HCT116 (cell line): Measurements from ENCODE around the gene PROX2. TPM values are rescaled to one million over a fixed set of nuclear protein-coding genes. Genes with fewer than 3 reads are reported as not detected.

Experiments used
- ATAC-seq: fragments of 200-7000 bp; cut with Tn5 transposase; 2 replicates; pipeline ENCODE4 v1.9.1; 2020; ENCODE audit warnings: mild to moderate bottlenecking, moderate library complexity
- BruUV-seq: library from RNA; stranded (reverse); fragments of 400-500 nt; replicated peaks from 2 replicates; lab custom pipeline; 2021; lab: Mats Ljungman, UMichigan
- CTCF ChIA-PET: fragments of 300-600 bp; sonication (Branson Sonifier 250); formaldehyde crosslinking; loops from one replicate; lab custom pipeline; 2021; ENCODE audit warnings: antibody characterized with exemption; lab: Charles Lee
- POLR2A ChIA-PET: fragments of 300-600, 350-600 bp; sonication (Branson Sonifier 250); formaldehyde crosslinking; loops from one replicate; lab custom pipeline; 2021; ENCODE audit warnings: antibody characterized with exemption; lab: Charles Lee
- RAD21 ChIA-PET, 2 experiments: fragments of 300-600 bp; sonication (Branson Sonifier 250); formaldehyde crosslinking; loops; one replicate each; lab custom pipeline; 2023; ENCODE audit warnings: low total read pairs in 2 of 2; ENCODE audit not compliant: uncharacterized antibody in 2 of 2, unreplicated experiment in 2 of 2, low non-redundant PET in 1 of 2; lab: Charles Lee
- DNase-seq: peaks from one replicate; pipeline ENCODE4 v3.0.0-alpha.2; 2010; ENCODE audit warnings: low read depth, low spot score
- H2AFZ ChIP-seq: fragments of 200-600 bp; shearing (Covaris generic), sonication (generic); 2 replicates; pipeline ENCODE4 v1.6.1; 2017; ENCODE audit warnings: low read depth, mixed run types, mixed read lengths, antibody characterized with exemption, low read length; ENCODE audit not compliant: poor library complexity, severe bottlenecking
- H3K27ac ChIP-seq: 2 replicates; pipeline ENCODE4 v1.5.1; 2012; ENCODE audit warnings: low read depth, low read length
- H3K27me3 ChIP-seq: fragments of 200-600 bp; sonication (generic); 2 replicates; pipeline ENCODE4 v1.6.1; 2016; ENCODE audit warnings: mixed run types, low read length, mixed read lengths; ENCODE audit not compliant: insufficient read depth
- H3K36me3 ChIP-seq, 2 experiments: fragments of 200-500 bp in 1 of 2; fragments of 200-600 bp in 1 of 2; sonication (Bioruptor generic) in 1 of 2; sonication (generic) in 1 of 2; 2 replicates each; pipeline versions ENCODE4 v1.5.1 to v1.6.1; 2014 to 2016; ENCODE audit warnings: low read length in 2 of 2, inconsistent platforms in 1 of 2, mixed read lengths in 1 of 2, mixed run types in 1 of 2; ENCODE audit not compliant: insufficient read depth in 2 of 2, control insufficient read depth in 1 of 2
- H3K4me1 ChIP-seq, 2 experiments: fragments of 200-600 bp in 1 of 2; sonication (generic) in 1 of 2; 2 replicates each; pipeline versions ENCODE4 v1.5.1 to v1.6.1; 2012 to 2017; ENCODE audit warnings: low read length in 2 of 2, inconsistent platforms in 1 of 2, mild to moderate bottlenecking in 1 of 2, mixed read lengths in 1 of 2, mixed run types in 1 of 2, moderate library complexity in 1 of 2; ENCODE audit not compliant: insufficient read depth in 2 of 2, control insufficient read depth in 1 of 2
- H3K4me2 ChIP-seq: fragments of 200-600 bp; sonication (generic); 2 replicates; pipeline ENCODE4 v1.6.1; 2017; ENCODE audit warnings: mixed run types, low read length, mixed read lengths
- H3K4me3 ChIP-seq, 2 experiments: fragments of 200-600 bp in 1 of 2; sonication (generic) in 1 of 2; replicated peaks in 1 of 2; 2 replicates each; pipeline ENCODE4 v1.5.1; 2011 to 2016; ENCODE audit warnings: low read length in 2 of 2, control low read depth in 1 of 2, low read depth in 1 of 2, mild to moderate bottlenecking in 1 of 2, mixed read lengths in 1 of 2, mixed run types in 1 of 2
- H3K79me2 ChIP-seq: fragments of 200-600 bp; sonication (generic); 2 replicates; pipeline ENCODE4 v1.6.1; 2017; ENCODE audit warnings: mild to moderate bottlenecking, mixed run types, low read length, moderate library complexity, mixed read lengths; ENCODE audit not compliant: insufficient read depth
- H3K9ac ChIP-seq: fragments of 200-600 bp; sonication (generic); 2 replicates; pipeline ENCODE4 v1.6.1; 2016; ENCODE audit warnings: low read length, mixed read lengths
- H3K9me2 ChIP-seq: fragments of 200-600 bp; sonication (generic), shearing (Covaris generic); 2 replicates; pipeline ENCODE4 v1.6.1; 2017; ENCODE audit warnings: mixed run types, mild to moderate bottlenecking, moderate library complexity; ENCODE audit not compliant: insufficient read depth
- H3K9me3 ChIP-seq, 2 experiments: fragments of 200-500 bp in 1 of 2; fragments of 200-600 bp in 1 of 2; sonication (Bioruptor generic) in 1 of 2; sonication (generic) in 1 of 2; 2 replicates each; pipeline ENCODE4 v1.6.1; 2014 to 2017; ENCODE audit warnings: low read length in 2 of 2, mixed read lengths in 2 of 2, inconsistent platforms in 1 of 2, low read depth in 1 of 2, mild to moderate bottlenecking in 1 of 2, mixed run types in 1 of 2, moderate library complexity in 1 of 2; ENCODE audit not compliant: control insufficient read depth in 1 of 2, insufficient read depth in 1 of 2
- H4K20me1 ChIP-seq: fragments of 200-600 bp; sonication (generic), shearing (Covaris generic); 2 replicates; pipeline ENCODE4 v1.6.1; 2017; ENCODE audit warnings: mixed run types, mild to moderate bottlenecking, moderate library complexity; ENCODE audit not compliant: insufficient read depth
- CBX3 ChIP-seq: IDR thresholded peaks from 2 replicates; pipeline ENCODE4 v1.6.1; 2012; ENCODE audit warnings: low read depth
- CEBPB ChIP-seq: IDR thresholded peaks from 2 replicates; pipeline ENCODE4 v1.6.1; 2012; ENCODE audit warnings: low read depth
- CTCF ChIP-seq, 3 experiments: fragments of 200-600 bp in 1 of 3; sonication (generic) in 1 of 3; IDR thresholded peaks in 2 of 3; conservative IDR thresholded peaks in 1 of 3; 2 replicates each; pipeline ENCODE4 v1.5.1; 2012 to 2017; ENCODE audit warnings: low read depth in 2 of 3, low read length in 2 of 3, antibody characterized with exemption in 1 of 3, borderline replicate concordance in 1 of 3, control low read depth in 1 of 3, mild to moderate bottlenecking in 1 of 3, mixed read lengths in 1 of 3, mixed run types in 1 of 3, moderate library complexity in 1 of 3; ENCODE audit not compliant: insufficient read depth in 1 of 3
- EGR1 ChIP-seq: IDR thresholded peaks from 2 replicates; pipeline ENCODE4 v1.6.1; 2012; ENCODE audit warnings: low read depth
- ELF1 ChIP-seq: IDR thresholded peaks from 2 replicates; pipeline ENCODE4 v1.6.1; 2012; ENCODE audit warnings: low read depth, borderline replicate concordance
- EZH2 ChIP-seq: fragments of 200-600 bp; sonication (generic); IDR thresholded peaks from 2 replicates; pipeline ENCODE4 v1.6.1; 2017; ENCODE audit warnings: antibody characterized with exemption, mixed run types
- FOSL1 ChIP-seq: IDR thresholded peaks from 2 replicates; pipeline ENCODE4 v1.6.1; 2012; ENCODE audit warnings: low read depth
- JUND ChIP-seq: IDR thresholded peaks from 2 replicates; pipeline ENCODE4 v1.6.1; 2012
- POLR2A ChIP-seq: IDR thresholded peaks from 2 replicates; pipeline ENCODE4 v1.7.0; 2011; ENCODE audit warnings: borderline replicate concordance; ENCODE audit not compliant: insufficient read depth, insufficient read length; ENCODE audit errors: extremely low read depth
- POLR2AphosphoS5 ChIP-seq: IDR thresholded peaks from 2 replicates; pipeline ENCODE4 v1.6.1; 2011; ENCODE audit warnings: mild to moderate bottlenecking, low read depth, low read length, moderate library complexity
- RAD21 ChIP-seq: IDR thresholded peaks from 2 replicates; pipeline ENCODE4 v1.6.1; 2012; ENCODE audit warnings: low read depth, mild to moderate bottlenecking
- REST ChIP-seq: IDR thresholded peaks from 2 replicates; pipeline ENCODE4 v1.6.1; 2012; ENCODE audit warnings: low read depth
- SIN3A ChIP-seq: IDR thresholded peaks from 2 replicates; pipeline ENCODE4 v1.6.1; 2012; ENCODE audit warnings: low read depth
- SRF ChIP-seq: IDR thresholded peaks from 2 replicates; pipeline ENCODE4 v1.6.1; 2012; ENCODE audit warnings: low read depth
- TCF7L2 ChIP-seq: IDR thresholded peaks from 2 replicates; pipeline ENCODE4 v1.7.0; 2011; ENCODE audit warnings: borderline replicate concordance, inconsistent platforms; ENCODE audit not compliant: insufficient read depth, insufficient read length; ENCODE audit errors: extremely low read depth
- ZBTB33 ChIP-seq: IDR thresholded peaks from 2 replicates; pipeline ENCODE4 v1.6.1; 2011; ENCODE audit warnings: mild to moderate bottlenecking, low read length, moderate library complexity; ENCODE audit not compliant: insufficient replicate concordance; ENCODE audit errors: extremely low read depth
- ZFX ChIP-seq: fragments of 450-650 bp; IDR thresholded peaks from 2 replicates; pipeline ENCODE4 v1.6.1; 2017
- ZNF274 ChIP-seq: fragments of 200-500 bp; sonication (Bioruptor generic); IDR thresholded peaks from 2 replicates; pipeline ENCODE4 v1.6.1; 2014; ENCODE audit warnings: mild to moderate bottlenecking, low read depth, low read length, inconsistent platforms
- intact Hi-C: fragments of 100-400 bp; cut with micrococcal nuclease; formaldehyde crosslinking; loops from 2 replicates; pipeline ENCODE4 v1.10.0; 2022
- total RNA-seq: library from RNA; stranded (reverse); gene quantifications from one replicate; pipeline ENCODE4 v1.2.1, GENCODE V29; 2021; ENCODE audit not compliant: unreplicated experiment
- TF ChIP-seq, protein P1 (sequence below): IDR thresholded peaks from 2 replicates; pipeline ENCODE4 v1.6.1; 2012
- TF ChIP-seq, protein P2 (sequence below): IDR thresholded peaks from 2 replicates; pipeline ENCODE4 v1.6.1; 2012

The PROX2 gene
- total RNA-seq, 1 experiment from 2014 or later: not detected

DNA sequence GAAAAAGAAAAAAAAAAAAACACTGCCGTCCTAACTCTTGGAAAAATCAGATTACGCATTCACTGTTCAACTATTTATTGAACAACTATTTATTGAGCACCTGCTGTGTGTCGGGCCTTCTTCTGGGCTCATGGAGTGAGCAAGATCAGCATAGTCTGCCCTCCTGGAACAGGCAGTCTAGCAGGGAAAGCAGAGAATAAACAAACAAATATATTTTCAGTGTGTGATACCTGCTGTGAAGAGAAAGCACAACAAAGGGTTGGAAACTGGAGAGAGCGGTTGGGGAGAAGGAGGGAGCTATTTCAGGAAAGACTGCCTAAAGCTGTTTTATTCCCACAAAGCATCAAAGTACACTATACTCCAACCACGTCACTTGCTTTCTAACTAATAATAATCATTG lies 10.8 kb downstream of the PROX2 start:
- intact Hi-C loops: no loop called here
- TF ChIP-seq ELF1: no peak
- TF ChIP-seq FOSL1: no peak
- TF ChIP-seq TCF7L2: no peak
- no peak for TF ChIP-seq ZNF274
- no peak for TF ChIP-seq POLR2A
- no peak for TF ChIP-seq RAD21
- TF ChIP-seq CEBPB: no peak
- TF ChIP-seq CBX3: no peak
- no peak for TF ChIP-seq POLR2AphosphoS5
- TF ChIP-seq EZH2: no peak
- TF ChIP-seq CTCF (IDR thresholded peaks at IDR 0.05 in 2 of 3, conservative IDR thresholded peaks at IDR 0.05 in 1 of 3; ENCODE audit: borderline replicate concordance in 1 of 3, insufficient read depth in 1 of 3, low read depth in 2 of 3, low read length in 2 of 3): no peak
- TF ChIP-seq EGR1: no peak
- TF ChIP-seq, protein P1, sequence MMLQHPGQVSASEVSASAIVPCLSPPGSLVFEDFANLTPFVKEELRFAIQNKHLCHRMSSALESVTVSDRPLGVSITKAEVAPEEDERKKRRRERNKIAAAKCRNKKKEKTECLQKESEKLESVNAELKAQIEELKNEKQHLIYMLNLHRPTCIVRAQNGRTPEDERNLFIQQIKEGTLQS: no peak
- no peak for TF ChIP-seq SRF
- TF ChIP-seq ZBTB33: no peak
- TF ChIP-seq JUND: no peak
- TF ChIP-seq ZFX: no peak
- TF ChIP-seq, protein P2, sequence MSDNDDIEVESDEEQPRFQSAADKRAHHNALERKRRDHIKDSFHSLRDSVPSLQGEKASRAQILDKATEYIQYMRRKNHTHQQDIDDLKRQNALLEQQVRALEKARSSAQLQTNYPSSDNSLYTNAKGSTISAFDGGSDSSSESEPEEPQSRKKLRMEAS: no peak
- no peak for TF ChIP-seq REST
- no peak for TF ChIP-seq SIN3A
- Histone ChIP-seq H3K4me2 (no peak overlapping the region), H3K9ac (no peak overlapping the region), H4K20me1 (no peaks in the 10 kb centered on the region), H3K4me1 (peaks cover 0 to 4% of the 10 kb centered on the region in 2 experiments; a peak in 1 of 4 replicates), H3K9me2 (no peaks in the 10 kb centered on the region), H3K27ac (no peak overlapping the region), H2AFZ (no peak overlapping the region), H3K4me3 (no peak overlapping the region), H3K27me3 (0 out of 2 replicates have a peak, but pooled peaks cover 3% of the 10 kb centered on the region), H3K36me3 (no peaks in the 10 kb centered on the region), H3K79me2 (no peaks in the 10 kb centered on the region), H3K9me3 (no peaks in the 10 kb centered on the region)
- BruUV-seq: no TSS peak
- POLR2A ChIA-PET: no interaction called here
- no peak for ATAC-seq
- CTCF ChIA-PET: interaction anchor here (0.7 to 1.7 kb wide), 2 partner anchors 13 to 1945 kb away, joined by 3 to 9 read pairs; no protein-coding TSS in a partner anchor
- RAD21 ChIA-PET: no interaction called here
- no peak for DNase-seq
